ENCODE results near the gene PXMP4. TPM values are rescaled to one million over a fixed set of nuclear protein-coding genes. Genes with fewer than 3 reads are reported as not detected.

The PXMP4 gene
- total RNA-seq, 1 experiment from 2014 or later: 12.0 TPM

- no TSS peak for BruUV-seq (replicated peaks)
- peaks cover 6% of the 10 kb centered on the region for H3K4me1 ChIP-seq (ENCODE audit: control insufficient read depth, insufficient read depth, low read length)
- ChIA-PET CTCF (no interaction called here), POLR2A (interaction anchor here (0.7 kb wide), 1 partner anchor 200 kb away, joined by 9 read pairs; no protein-coding TSS in a partner anchor)
- in situ Hi-C loops (cut with HindIII; ENCODE audit: low pct_unique_long_range_greater_than_20kb, low sequenced_read_pairs) (no loop called here), intact Hi-C loops (cut with micrococcal nuclease; ENCODE audit: unreplicated experiment) (no loop called here)
- TF ChIP-seq SIN3A (IDR thresholded peaks at IDR 0.05; ENCODE audit: borderline replicate concordance, insufficient read depth, low read depth, low read length) (no peak), POLR2AphosphoS5 (IDR thresholded peaks at IDR 0.05; ENCODE audit: low read depth, low read length) (no peak), REST (IDR thresholded peaks at IDR 0.05; ENCODE audit: insufficient read depth in 1 of 2, low read depth in 2 of 2, low read length in 1 of 2) (no peak), TCF7L2 (IDR thresholded peaks at IDR 0.05; ENCODE audit: low read depth, low read length) (no peak), CTCF (IDR thresholded peaks at IDR 0.05) (no peak)
- no peaks in the 10 kb centered on the region for H3K9me3 ChIP-seq (ENCODE audit: control insufficient read depth, insufficient read depth, low read depth, low read length)
- no peak overlapping the region for H3K4me3 ChIP-seq (ENCODE audit: low read depth in 2 of 2, low read length in 2 of 2)
- DNase-seq (ENCODE audit: low read depth, low spot score): no peak
- H3K27me3 ChIP-seq (ENCODE audit: control insufficient read depth, insufficient read depth, low read length): no peaks in the 10 kb centered on the region
- ATAC-seq: no peak
- no peaks in the 10 kb centered on the region for H3K36me3 ChIP-seq (ENCODE audit: control insufficient read depth, insufficient read depth, low read length)
- no peak overlapping the region for H3K27ac ChIP-seq (ENCODE audit: low read length)
Measured at GRCh38 chr20:33687993-33688937, 31.8 kb downstream of the PXMP4 start.

- H3K27ac ChIP-seq (ENCODE audit: low read length): no peak overlapping the region
- no peaks in the 10 kb centered on the region for H3K36me3 ChIP-seq (ENCODE audit: control insufficient read depth, insufficient read depth, low read length)
- no peak for ATAC-seq
- H3K27me3 ChIP-seq (ENCODE audit: control insufficient read depth, insufficient read depth, low read length): no peaks in the 10 kb centered on the region
- TF ChIP-seq SIN3A (IDR thresholded peaks at IDR 0.05; ENCODE audit: borderline replicate concordance, insufficient read depth, low read depth, low read length) (no peak), POLR2AphosphoS5 (IDR thresholded peaks at IDR 0.05; ENCODE audit: low read depth, low read length) (no peak), TCF7L2 (IDR thresholded peaks at IDR 0.05; ENCODE audit: low read depth, low read length) (no peak)
- no peak for DNase-seq (ENCODE audit: low read depth, low spot score)
- in situ Hi-C loops (cut with HindIII; ENCODE audit: low pct_unique_long_range_greater_than_20kb, low sequenced_read_pairs) (no loop called here), intact Hi-C loops (cut with micrococcal nuclease; ENCODE audit: unreplicated experiment) (no loop called here)
- no TSS peak for BruUV-seq (replicated peaks)
- H3K4me1 ChIP-seq (ENCODE audit: control insufficient read depth, insufficient read depth, low read length): peaks cover 6% of the 10 kb centered on the region
- no peaks in the 10 kb centered on the region for H3K9me3 ChIP-seq (ENCODE audit: control insufficient read depth, insufficient read depth, low read depth, low read length)
- ChIA-PET POLR2A (interaction anchor here (0.5 to 0.7 kb wide), 2 partner anchors 201 to 299 kb away, joined by 4 to 9 read pairs; no protein-coding TSS in a partner anchor), CTCF (no interaction called here)
- H3K4me3 ChIP-seq (ENCODE audit: low read depth in 2 of 2, low read length in 2 of 2): no peak overlapping the region
Measured at GRCh38 chr20:33687370-33687915, 32.7 kb downstream of the PXMP4 start.
